Fibroblast of lung (primary cell): ENCODE measurements around the gene NUP205. TPM values are rescaled to one million over a fixed set of nuclear protein-coding genes. Genes with fewer than 3 reads are reported as not detected.

Source experiments
- DNase-seq, 2 donors: peaks; one replicate each; pipeline versions ENCODE4 v3.0.0 to v3.0.0-alpha.2; 2010; ENCODE audit warnings: low read depth in 2 of 2
- H2AFZ ChIP-seq: 2 replicates; pipeline ENCODE4 v1.5.1; 2012; ENCODE audit warnings: low read length, control low read depth, inconsistent platforms
- H3K27ac ChIP-seq: 2 replicates; pipeline ENCODE4 v1.5.1; 2011; ENCODE audit warnings: low read length, control low read depth; ENCODE audit not compliant: insufficient read depth
- H3K27me3 ChIP-seq: 2 replicates; pipeline ENCODE4 v1.5.1; 2011; ENCODE audit warnings: mild to moderate bottlenecking, low read length; ENCODE audit not compliant: control insufficient read depth, insufficient read depth
- H3K36me3 ChIP-seq: 2 replicates; pipeline ENCODE4 v1.5.1; 2011; ENCODE audit warnings: low read length; ENCODE audit not compliant: control insufficient read depth, insufficient read depth
- H3K4me1 ChIP-seq: 2 replicates; pipeline ENCODE4 v1.5.1; 2011; ENCODE audit warnings: low read length; ENCODE audit not compliant: control insufficient read depth, insufficient read depth; ENCODE audit errors: extremely low read depth
- H3K4me2 ChIP-seq: 2 replicates; pipeline ENCODE4 v1.5.1; 2011; ENCODE audit warnings: low read length, control low read depth; ENCODE audit not compliant: insufficient read depth; ENCODE audit errors: extremely low read depth
- H3K4me3 ChIP-seq, 4 experiments: fragments of 200-600 bp in 1 of 4; sonication (generic) in 1 of 4; replicated peaks in 1 of 4; 2 replicates each; pipeline ENCODE4 v1.5.1; 2011 to 2016; ENCODE audit warnings: low read length in 4 of 4, low read depth in 3 of 4, mild to moderate bottlenecking in 3 of 4, control low read depth in 2 of 4, inconsistent platforms in 1 of 4, mixed read lengths in 1 of 4; ENCODE audit not compliant: insufficient read depth in 1 of 4; ENCODE audit errors: control extremely low read depth in 1 of 4
- H3K79me2 ChIP-seq: 2 replicates; pipeline ENCODE4 v1.5.1; 2012; ENCODE audit warnings: mild to moderate bottlenecking, low read length, inconsistent platforms; ENCODE audit not compliant: control insufficient read depth, insufficient read depth
- H3K9ac ChIP-seq: 2 replicates; pipeline ENCODE4 v1.5.1; 2011; ENCODE audit warnings: mild to moderate bottlenecking, low read length, control low read depth; ENCODE audit not compliant: insufficient read depth
- H3K9me3 ChIP-seq: 2 replicates; pipeline ENCODE4 v1.5.1; 2012; ENCODE audit warnings: low read depth, low read length; ENCODE audit not compliant: control insufficient read depth, insufficient read depth
- H4K20me1 ChIP-seq: 2 replicates; pipeline ENCODE4 v1.5.1; 2011; ENCODE audit warnings: low read length; ENCODE audit not compliant: control insufficient read depth, insufficient read depth; ENCODE audit errors: extremely low read depth
- CTCF ChIP-seq, 2 donors: IDR thresholded peaks in 1 of 2; conservative IDR thresholded peaks in 1 of 2; 1 replicate in 1 of 2; 2 replicates in 1 of 2; pipeline ENCODE4 v1.5.1; 2011 to 2012; ENCODE audit warnings: low read length in 2 of 2, control low read depth in 1 of 2, inconsistent platforms in 1 of 2, low read depth in 1 of 2, mild to moderate bottlenecking in 1 of 2
- EZH2 ChIP-seq: IDR thresholded peaks from 2 replicates; pipeline ENCODE4 v1.5.1; 2012; ENCODE audit warnings: low read length, control low read depth, mild to moderate bottlenecking; ENCODE audit errors: missing control alignments
- polyA plus RNA-seq, 2 donors: library from polyadenylated mRNA; depleted of rRNA in 1 of 2; stranded (reverse) in 1 of 2; unstranded in 1 of 2; fragments of >200 nt; gene quantifications; 2 replicates each; pipeline ENCODE4 v1.2.1, GENCODE V29; 2011 to 2012; ENCODE audit warnings: missing spikeins in 1 of 2
- total RNA-seq: library from RNA; depleted of rRNA; stranded (reverse); fragments of >200 nt; gene quantifications from 2 replicates; pipeline ENCODE4 v1.2.1, GENCODE V29; 2014

Gene NUP205
- total and polyA plus RNA-seq, 2 donors (not counting 1 experiment from before 2014, with no cell fraction given): 28.1 to 36.7 TPM

GRCh38 chr7:135697276-135698049 lies 139.7 kb downstream of the NUP205 start:
- H3K79me2 ChIP-seq: no peaks in the 10 kb centered on the region
- no peak overlapping the region for H3K4me3 ChIP-seq
- no peak overlapping the region for H3K9ac ChIP-seq
- no peaks in the 10 kb centered on the region for H3K9me3 ChIP-seq
- H3K27ac ChIP-seq: no peak overlapping the region
- no peaks in the 10 kb centered on the region for H3K4me1 ChIP-seq
- peak in 1 of 2 donors; percentile 26 for DNase-seq
- no peaks in the 10 kb centered on the region for H3K36me3 ChIP-seq
- no peaks in the 10 kb centered on the region for H4K20me1 ChIP-seq
- TF ChIP-seq CTCF (conservative IDR thresholded peaks at IDR 0.05 in 1 of 2, IDR thresholded peaks at IDR 0.05 in 1 of 2; ENCODE audit: low read depth in 1 of 2, low read length in 2 of 2): no peak
- no peak for TF ChIP-seq EZH2
- H2AFZ ChIP-seq: no peak overlapping the region
- H3K27me3 ChIP-seq: no peaks in the 10 kb centered on the region
- no peak overlapping the region for H3K4me2 ChIP-seq

Other genes with a start within 250 kb of the NUP205 start
- gene CNOT4, start 47.8 kb upstream of the NUP205 start, total RNA-seq: 8.5 and 14.9 TPM in 2 replicates
- gene CNOT4, start 47.8 kb upstream of the NUP205 start, polyA plus RNA-seq: 15.9 and 16.1 TPM in 2 replicates
- gene STMP1, start 104.6 kb downstream of the NUP205 start, total RNA-seq: 11.8 and 16.7 TPM in 2 replicates
- gene STMP1, start 104.6 kb downstream of the NUP205 start, polyA plus RNA-seq: 41.3 and 50.6 TPM in 2 replicates
- 0.26 and 0.50 TPM in 2 replicates for gene SLC13A4, start 170.3 kb downstream of the NUP205 start, total RNA-seq
- gene SLC13A4, start 170.3 kb downstream of the NUP205 start, polyA plus RNA-seq: 0.32 and 2.3 TPM in 2 replicates
- 24.4 and 38.5 TPM in 2 replicates for gene FAM180A, start 190.9 kb downstream of the NUP205 start, total RNA-seq
- gene FAM180A, start 190.9 kb downstream of the NUP205 start, polyA plus RNA-seq: 15.6 and 70.0 TPM in 2 replicates